Lower lobe of right lung (tissue), 2 donors: ENCODE results near the gene ASS1. TPM values are rescaled to one million over a fixed set of nuclear protein-coding genes. Genes with fewer than 3 reads are reported as not detected.
"Not testable (repeated sequence)": the region's sequence is repeated elsewhere in the genome, so short reads cannot be mapped to it uniquely, and the experiment has no call there.

Source experiments
- ATAC-seq, 2 donors: fragments of 200-7000 bp; cut with Tn5 transposase; one replicate each; pipeline ENCODE4 v1.9.1; 2020 to 2022; ENCODE audit warnings: mild to moderate bottlenecking in 2 of 2, moderate library complexity in 2 of 2
- DNase-seq: peaks from one replicate; pipeline ENCODE4 v3.0.0-alpha.2; 2020
- H3K27ac ChIP-seq: fragments of 200-600 bp; one replicate; pipeline ENCODE4 v1.8.0; 2022
- H3K27me3 ChIP-seq: fragments of 200-600 bp; one replicate; pipeline ENCODE4 v1.8.0; 2022; ENCODE audit warnings: low read depth
- H3K36me3 ChIP-seq: fragments of 200-600 bp; one replicate; pipeline ENCODE4 v1.8.0; 2022; ENCODE audit warnings: mild to moderate bottlenecking
- H3K4me1 ChIP-seq: fragments of 200-600 bp; one replicate; pipeline ENCODE4 v1.8.0; 2022
- H3K4me3 ChIP-seq: fragments of 200-600 bp; one replicate; pipeline ENCODE4 v1.8.0; 2022; ENCODE audit warnings: mild to moderate bottlenecking
- H3K9me3 ChIP-seq: fragments of 200-600 bp; one replicate; pipeline ENCODE4 v1.8.0; 2022
- CTCF ChIP-seq: fragments of 200-600 bp; IDR thresholded peaks from one replicate; pipeline ENCODE4 v1.8.0; 2022; ENCODE audit warnings: antibody characterized with exemption, mild to moderate bottlenecking
- intact Hi-C: fragments of 100-400 bp; cut with DNase I; formaldehyde crosslinking; loops from one replicate; pipeline ENCODE4 v1.11.0; 2022
- total RNA-seq: library from RNA; stranded (reverse); fragmentation: NEBNext Ultra II Directional; extraction: Animal tissue kit (Norgen Biotek cat#: 25700); gene quantifications from one replicate; pipeline ENCODE4 v1.2.1, GENCODE V29; 2021
- donor health status: DM: no; HTN: yes; CAD: no; lungs with severe emphysema.

Gene ASS1
- total RNA-seq, 1 donor from 2014 or later: 75.2 TPM

GRCh38 chr9:130432362-130432761, 12.4 kb upstream of the ASS1 start:
- Histone ChIP-seq H3K9me3 (no peaks in the 10 kb centered on the region), H3K27me3 (peaks cover 29% of the 10 kb centered on the region), H3K4me1 (peaks cover 11% of the 10 kb centered on the region), H3K27ac (no peak overlapping the region), H3K36me3 (no peaks in the 10 kb centered on the region), H3K4me3 (no peak overlapping the region)
- intact Hi-C loops: no loop called here
- TF ChIP-seq CTCF: no peak
- DNase-seq (no peak), ATAC-seq (no peak)

DNA sequence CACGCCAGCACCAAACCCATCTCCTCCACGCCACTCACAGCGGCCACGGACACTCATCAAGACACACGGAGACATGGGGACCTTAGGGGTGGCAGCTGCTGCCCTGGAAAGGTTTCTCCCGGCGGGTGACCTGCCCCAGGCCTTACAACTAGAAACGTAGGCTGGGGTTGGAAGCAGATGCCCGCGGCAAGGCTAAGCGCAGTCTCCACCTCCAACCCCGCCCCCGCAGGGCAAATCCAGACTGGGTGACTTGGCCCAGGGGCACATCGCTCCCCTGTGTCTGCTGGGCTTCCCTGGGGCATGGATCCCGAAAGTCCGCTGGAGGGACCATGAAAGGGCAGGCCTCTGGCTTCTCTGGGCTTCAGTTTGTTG, 12.0 kb upstream of the ASS1 start:
- no peak for ATAC-seq
- no peak for DNase-seq
- Histone ChIP-seq H3K4me1 (peaks cover 9% of the 10 kb centered on the region), H3K27ac (no peak overlapping the region), H3K27me3 (peaks cover 29% of the 10 kb centered on the region), H3K4me3 (peak overlapping the region; percentile 34), H3K9me3 (no peaks in the 10 kb centered on the region), H3K36me3 (no peaks in the 10 kb centered on the region)
- intact Hi-C loops: no loop called here
- TF ChIP-seq CTCF: no peak

DNA sequence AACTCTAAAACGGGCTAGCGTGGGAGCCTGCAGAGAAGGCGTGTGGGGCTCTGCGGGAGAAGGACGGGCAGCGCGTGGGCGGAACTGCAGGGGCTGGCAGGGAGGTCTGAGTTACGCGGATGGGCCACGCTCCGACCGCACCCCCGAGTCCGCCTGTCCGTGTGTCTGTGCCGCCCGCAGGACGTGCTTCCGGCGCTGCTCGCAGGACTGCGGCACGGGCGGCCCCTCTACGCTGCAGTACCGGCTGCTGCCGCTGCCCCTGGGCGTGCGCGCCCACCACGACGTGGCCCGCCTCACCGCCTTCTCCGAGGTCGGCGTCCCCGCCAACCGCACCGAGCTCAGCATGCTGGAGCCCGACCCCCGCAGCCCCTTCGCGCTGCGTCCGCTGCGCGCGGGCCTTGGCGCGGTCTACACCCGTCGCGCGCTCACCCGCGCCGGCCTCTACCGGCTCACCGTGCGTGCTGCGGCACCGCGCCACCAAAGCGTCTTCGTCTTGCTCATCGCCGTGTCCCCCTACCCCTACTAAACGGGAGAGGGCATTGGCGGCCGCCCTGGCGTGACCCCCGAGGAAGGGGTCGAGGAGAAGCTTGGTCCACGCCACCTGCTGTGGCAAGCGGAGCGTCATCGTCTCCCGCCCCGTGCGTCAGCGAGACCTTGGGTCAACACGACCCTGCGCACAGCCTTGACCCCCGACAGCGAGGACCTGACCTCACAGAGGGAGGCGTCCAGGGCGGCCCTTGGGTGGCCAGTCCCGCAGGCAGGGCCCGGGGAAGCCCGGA, 11.4 kb upstream of the ASS1 start:
- Histone ChIP-seq H3K27me3 (peaks cover 29% of the 10 kb centered on the region), H3K9me3 (no peaks in the 10 kb centered on the region), H3K36me3 (no peaks in the 10 kb centered on the region), H3K27ac (no peak overlapping the region), H3K4me3 (peak overlapping the region; percentile 34), H3K4me1 (peaks cover 9% of the 10 kb centered on the region)
- intact Hi-C loops: no loop called here
- DNase-seq: no peak
- ATAC-seq: peak; percentile 67 to 69
- peak; percentile 70 for TF ChIP-seq CTCF

DNA sequence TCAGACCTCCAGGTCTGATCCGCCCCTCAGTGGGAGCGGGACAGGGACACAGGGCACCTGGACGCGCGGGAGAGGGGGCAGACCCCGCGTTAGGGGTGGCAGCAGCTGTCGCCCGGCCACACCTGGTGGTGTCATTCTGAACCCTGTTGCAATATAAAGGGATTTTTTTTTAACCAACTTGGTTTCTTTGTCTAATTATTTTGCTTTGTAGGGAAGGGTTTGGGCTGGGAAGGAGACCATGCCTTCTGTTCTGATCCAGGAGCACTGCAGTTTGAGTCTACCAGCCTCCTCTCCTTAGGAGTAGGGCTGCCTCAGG, 10.9 kb upstream of the ASS1 start:
- Histone ChIP-seq H3K4me1 (peaks cover 9% of the 10 kb centered on the region), H3K36me3 (no peaks in the 10 kb centered on the region), H3K27ac (no peak overlapping the region), H3K27me3 (peaks cover 29% of the 10 kb centered on the region), H3K9me3 (no peaks in the 10 kb centered on the region), H3K4me3 (no peak overlapping the region)
- ATAC-seq: no peak
- no peak for DNase-seq
- no peak for TF ChIP-seq CTCF
- intact Hi-C loops: no loop called here

- H3K4me1 ChIP-seq, intact Hi-C loops, H3K36me3 ChIP-seq, DNase-seq, ATAC-seq, H3K4me3 ChIP-seq, H3K27ac ChIP-seq, H3K9me3 ChIP-seq: not testable (repeated sequence)
- peaks cover 29% of the 10 kb centered on the region for H3K27me3 ChIP-seq
These were observed 10.1 kb upstream of the ASS1 start for GRCh38 chr9:130434656-130435055.

GRCh38 chr9:130437011-130437789, 7.6 kb upstream of the ASS1 start:
- intact Hi-C loops: no loop called here
- ATAC-seq (no peak), DNase-seq (no peak)
- Histone ChIP-seq H3K36me3 (no peaks in the 10 kb centered on the region), H3K4me3 (no peak overlapping the region), H3K9me3 (peaks cover 15% of the 10 kb centered on the region), H3K27me3 (peaks cover 20% of the 10 kb centered on the region), H3K27ac (no peak overlapping the region), H3K4me1 (peaks cover 9% of the 10 kb centered on the region)
- no peak for TF ChIP-seq CTCF
